BJ (cell line): ENCODE results near the gene PRTG. TPM values are rescaled to one million over a fixed set of nuclear protein-coding genes. Genes with fewer than 3 reads are reported as not detected.
"Not testable (repeated sequence)": the region's sequence is repeated elsewhere in the genome, so short reads cannot be mapped to it uniquely, and the experiment has no call there.

ENCODE experiments used
- CTCF ChIA-PET: fragments of 350-600 bp; formaldehyde crosslinking; extraction: SDS; loops from one replicate; lab custom pipeline; 2021; ENCODE audit warnings: antibody characterized with exemption, inconsistent platforms; lab: Yijun Ruan, JAX
- POLR2A ChIA-PET: fragments of 300-600 bp; sonication (Branson Sonifier 250); formaldehyde crosslinking; extraction: SDS; loops from one replicate; lab custom pipeline; 2021; ENCODE audit warnings: antibody characterized with exemption; lab: Charles Lee
- DNase-seq: peaks from one replicate; pipeline ENCODE4 v3.0.0-alpha.2; 2011; ENCODE audit warnings: low read depth
- H3K27me3 ChIP-seq: 2 replicates; pipeline ENCODE4 v1.6.0; 2011; ENCODE audit warnings: low read length; ENCODE audit not compliant: control insufficient read depth, insufficient read depth
- H3K36me3 ChIP-seq: 2 replicates; pipeline ENCODE4 v1.5.1; 2011; ENCODE audit warnings: low read length; ENCODE audit not compliant: control insufficient read depth, insufficient read depth
- H3K4me3 ChIP-seq: 2 replicates; pipeline ENCODE4 v1.5.1; 2011; ENCODE audit warnings: low read depth, mild to moderate bottlenecking, control low read depth, low read length
- polyA plus RNA-seq: library from polyadenylated mRNA; depleted of rRNA; stranded (reverse); fragments of >200 nt; gene quantifications from 2 replicates; pipeline ENCODE4 v1.2.3, GENCODE V29; 2011
- TF ChIP-seq, protein P1 (sequence below): IDR thresholded peaks from 2 replicates; pipeline ENCODE4 v1.5.1; 2011; ENCODE audit warnings: low read depth, mild to moderate bottlenecking, control low read depth, inconsistent platforms, low read length, moderate library complexity; ENCODE audit not compliant: insufficient read depth

PRTG gene
- polyA plus RNA-seq, 1 experiment: 0.94 TPM

DNA sequence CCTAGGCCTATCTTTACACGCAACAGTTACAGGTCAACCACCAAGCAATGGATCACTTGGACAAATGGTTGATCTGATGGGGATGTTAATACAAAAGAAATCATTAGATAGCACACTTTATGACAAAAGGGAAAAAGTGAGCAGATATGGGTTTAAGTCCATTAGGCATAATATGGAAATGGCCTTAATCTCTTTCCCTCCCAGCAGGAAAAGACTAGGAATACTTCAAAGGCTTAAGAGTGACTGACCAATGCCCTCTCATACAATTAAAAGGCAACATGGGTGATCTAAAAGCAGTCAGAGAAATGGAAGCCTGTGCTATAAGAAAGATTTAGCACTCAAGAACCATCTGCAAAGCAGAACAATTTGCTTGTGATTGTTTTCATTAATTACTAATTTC is 3.3 kb downstream of the PRTG start:
- Histone ChIP-seq H3K36me3 (no peaks in the 10 kb centered on the region; the same call in 1 of the 2 replicates), H3K4me3 (no peak overlapping the region), H3K27me3 (no peaks in the 10 kb centered on the region)
- TF ChIP-seq, protein P1, sequence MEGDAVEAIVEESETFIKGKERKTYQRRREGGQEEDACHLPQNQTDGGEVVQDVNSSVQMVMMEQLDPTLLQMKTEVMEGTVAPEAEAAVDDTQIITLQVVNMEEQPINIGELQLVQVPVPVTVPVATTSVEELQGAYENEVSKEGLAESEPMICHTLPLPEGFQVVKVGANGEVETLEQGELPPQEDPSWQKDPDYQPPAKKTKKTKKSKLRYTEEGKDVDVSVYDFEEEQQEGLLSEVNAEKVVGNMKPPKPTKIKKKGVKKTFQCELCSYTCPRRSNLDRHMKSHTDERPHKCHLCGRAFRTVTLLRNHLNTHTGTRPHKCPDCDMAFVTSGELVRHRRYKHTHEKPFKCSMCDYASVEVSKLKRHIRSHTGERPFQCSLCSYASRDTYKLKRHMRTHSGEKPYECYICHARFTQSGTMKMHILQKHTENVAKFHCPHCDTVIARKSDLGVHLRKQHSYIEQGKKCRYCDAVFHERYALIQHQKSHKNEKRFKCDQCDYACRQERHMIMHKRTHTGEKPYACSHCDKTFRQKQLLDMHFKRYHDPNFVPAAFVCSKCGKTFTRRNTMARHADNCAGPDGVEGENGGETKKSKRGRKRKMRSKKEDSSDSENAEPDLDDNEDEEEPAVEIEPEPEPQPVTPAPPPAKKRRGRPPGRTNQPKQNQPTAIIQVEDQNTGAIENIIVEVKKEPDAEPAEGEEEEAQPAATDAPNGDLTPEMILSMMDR: no peak
- no peak for DNase-seq
- ChIA-PET POLR2A (no interaction called here), CTCF (no interaction called here)

DNA sequence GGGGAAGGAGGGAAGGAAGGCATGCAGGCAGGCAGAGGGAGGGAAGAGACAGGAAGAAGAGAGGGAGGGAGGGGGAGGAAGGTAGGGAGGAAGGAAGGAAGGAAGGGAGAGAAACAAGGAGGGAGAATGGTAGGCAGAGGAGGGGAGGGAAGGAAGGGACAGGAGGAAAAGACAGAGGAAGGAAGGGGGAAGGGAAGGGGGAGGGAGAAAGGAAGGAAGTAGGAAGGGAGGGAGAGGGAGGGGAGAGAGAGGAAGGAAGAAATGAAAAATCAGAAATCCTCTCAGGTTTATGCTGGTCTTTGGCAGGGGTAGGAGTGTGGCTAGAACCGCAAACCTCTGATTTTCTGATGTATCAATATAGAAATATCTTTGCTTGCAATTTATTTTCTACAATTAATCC is 4.2 kb downstream of the PRTG start:
- no peak for DNase-seq
- ChIA-PET POLR2A (no interaction called here), CTCF (no interaction called here)
- Histone ChIP-seq H3K27me3 (no peaks in the 10 kb centered on the region), H3K36me3 (no peaks in the 10 kb centered on the region; the same call in 1 of the 2 replicates), H3K4me3 (no peak overlapping the region)
- TF ChIP-seq, protein P1: no peak

DNA sequence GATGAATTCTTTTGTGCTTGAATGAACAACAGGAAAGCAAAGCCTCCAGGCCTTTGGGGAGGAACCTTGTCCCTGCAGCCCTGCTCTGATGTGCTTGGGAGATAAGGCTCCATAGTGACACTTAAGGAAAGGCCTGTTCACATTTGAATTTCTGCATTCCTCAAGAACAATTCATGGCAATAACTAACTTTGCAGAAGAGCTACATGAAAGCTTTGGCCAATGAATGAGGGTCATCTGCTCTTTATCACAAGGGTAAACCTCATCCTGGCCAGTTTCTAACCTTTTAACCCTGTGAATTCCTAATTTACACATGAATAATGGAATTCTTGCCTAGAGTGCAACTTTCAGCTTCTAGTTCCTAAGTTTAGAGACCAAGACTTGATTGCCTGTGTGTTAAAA is 5.6 kb downstream of the PRTG start:
- no peak overlapping the region for H3K4me3 ChIP-seq
- POLR2A ChIA-PET: interaction anchor here (0.6 kb wide), 1 partner anchor 22 kb away, joined by 5 read pairs; no protein-coding TSS in a partner anchor
- TF ChIP-seq, protein P1: no peak
- no peak for DNase-seq
- CTCF ChIA-PET: interaction anchor here (0.7 to 1.0 kb wide), 3 partner anchors 17 to 402 kb away, joined by 3 to 4 read pairs (median 3); no protein-coding TSS in a partner anchor
- no peaks in the 10 kb centered on the region; the same call in 1 of the 2 replicates for H3K36me3 ChIP-seq
- no peaks in the 10 kb centered on the region for H3K27me3 ChIP-seq

DNA sequence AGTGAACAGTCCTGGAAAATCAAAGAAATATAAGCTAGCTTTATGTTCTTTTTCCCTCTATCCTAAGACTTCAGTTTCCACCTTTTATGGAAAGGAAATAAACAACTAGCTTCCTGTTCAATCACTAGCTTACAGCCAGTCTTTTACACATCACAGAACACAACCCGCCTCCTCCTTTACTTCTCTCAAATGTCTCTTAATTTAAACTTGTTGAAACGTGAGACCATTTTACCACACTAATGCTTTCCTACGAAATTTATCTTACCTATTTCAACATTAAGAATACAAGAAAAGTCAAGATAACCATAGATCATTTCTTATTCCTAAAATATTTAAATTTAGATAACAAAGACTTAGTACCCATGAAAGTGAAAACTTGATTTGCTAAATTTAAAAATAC is 6.2 kb downstream of the PRTG start:
- CTCF ChIA-PET: interaction anchor here (1.0 to 1.5 kb wide), 2 partner anchors 38 to 109 kb away, joined by 3 to 4 read pairs; no protein-coding TSS in a partner anchor
- TF ChIP-seq, protein P1: no peak
- no peaks in the 10 kb centered on the region; the same call in 1 of the 2 replicates for H3K36me3 ChIP-seq
- no peak for DNase-seq
- no peak overlapping the region for H3K4me3 ChIP-seq
- POLR2A ChIA-PET: no interaction called here
- H3K27me3 ChIP-seq: no peaks in the 10 kb centered on the region

DNA sequence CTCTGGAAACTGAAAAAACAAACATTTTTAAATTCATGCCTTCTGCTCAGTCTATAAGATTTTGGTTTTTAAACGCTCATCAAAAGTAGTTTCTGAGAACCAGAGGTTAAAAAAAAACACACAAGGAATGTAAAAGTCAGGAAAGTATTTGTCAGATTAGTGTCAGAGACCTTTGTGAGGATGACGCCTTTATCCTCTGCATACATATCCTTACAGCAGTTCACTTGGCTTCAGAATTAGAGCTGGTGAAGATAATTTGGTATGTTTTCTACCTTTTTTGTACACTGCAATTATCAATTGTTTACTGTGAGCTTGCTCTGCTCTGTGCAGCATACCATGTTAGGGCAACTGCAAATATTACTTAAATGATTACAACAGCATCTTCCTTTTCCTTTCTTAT is 8.3 kb downstream of the PRTG start:
- no peak for DNase-seq
- Histone ChIP-seq H3K4me3 (no peak overlapping the region), H3K36me3 (no peaks in the 10 kb centered on the region; the same call in 1 of the 2 replicates), H3K27me3 (no peaks in the 10 kb centered on the region)
- POLR2A ChIA-PET: no interaction called here
- CTCF ChIA-PET: interaction anchor here (1.4 kb wide), 1 partner anchor 11 kb away, joined by 3 read pairs; no protein-coding TSS in a partner anchor
- TF ChIP-seq, protein P1: no peak

DNA sequence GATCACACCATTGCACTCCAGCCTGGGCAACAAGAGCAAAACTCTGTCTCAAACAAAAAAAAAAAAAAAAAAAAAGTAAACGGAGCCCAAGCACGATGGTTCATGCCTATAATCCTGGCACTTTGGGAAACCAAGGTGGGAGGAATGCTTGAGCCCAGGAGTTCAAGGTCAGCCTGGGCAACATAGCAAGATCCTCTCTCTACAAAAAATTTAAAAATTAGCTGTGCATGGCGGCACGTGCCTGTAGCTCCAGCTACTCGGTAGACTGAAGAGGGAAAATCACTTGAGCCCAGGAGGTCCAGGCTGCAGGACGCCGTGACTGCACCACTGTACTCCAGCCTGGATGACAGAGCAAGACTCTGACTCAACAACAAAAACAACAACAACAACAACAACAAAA is 9.5 kb downstream of the PRTG start:
- POLR2A ChIA-PET, CTCF ChIA-PET, DNase-seq: not testable (repeated sequence)

More for the DNA sequence above, 9.5 kb downstream of the PRTG start:
- not testable (repeated sequence) for H3K4me3 ChIP-seq, H3K27me3 ChIP-seq, H3K36me3 ChIP-seq
